Activated T-cell treated with anti-CD3 and anti-CD28 coated beads, Interleukin-2, amount 50 U/mL, for 24 hours (primary cell): ENCODE results near the gene TEX2.
A peak's percentile ranks its signal among the peaks of the same experiment; 100 is the strongest.

Experiments
- DNase-seq: peaks from one replicate; pipeline ENCODE4 v3.0.0-alpha.2; 2020
- H3K27ac Mint-ChIP-seq: 2 replicates; pipeline ENCODE4 v1.8.0; 2020; ENCODE audit warnings: mild to moderate bottlenecking, mixed read lengths
- H3K27me3 Mint-ChIP-seq: 2 replicates; pipeline ENCODE4 v1.8.0; 2020; ENCODE audit warnings: mixed read lengths
- H3K36me3 Mint-ChIP-seq: 2 replicates; pipeline ENCODE4 v1.8.0; 2020; ENCODE audit warnings: low read depth, mixed read lengths
- H3K4me1 Mint-ChIP-seq: 2 replicates; pipeline ENCODE4 v1.8.0; 2020; ENCODE audit warnings: low read depth, mixed read lengths
- H3K4me3 Mint-ChIP-seq: 2 replicates; pipeline ENCODE4 v1.8.0; 2020; ENCODE audit warnings: mild to moderate bottlenecking, moderate library complexity, mixed read lengths
- H3K9me3 Mint-ChIP-seq: 2 replicates; pipeline ENCODE4 v1.8.0; 2020; ENCODE audit warnings: mixed read lengths

TEX2 gene

GRCh38 chr17:64278614-64279013 is 15.6 kb upstream of the TEX2 start:
- no peak overlapping the region for H3K27ac Mint-ChIP-seq
- H3K4me1 Mint-ChIP-seq, result no peaks in the 10 kb centered on the region
- H3K36me3 Mint-ChIP-seq, result no peaks in the 10 kb centered on the region
- no peaks in the 10 kb centered on the region for H3K9me3 Mint-ChIP-seq
- DNase-seq, result no peak
- H3K4me3 Mint-ChIP-seq, result no peak overlapping the region
- no peaks in the 10 kb centered on the region for H3K27me3 Mint-ChIP-seq

- H3K9me3 Mint-ChIP-seq, result no peaks in the 10 kb centered on the region
- H3K36me3 Mint-ChIP-seq, result no peaks in the 10 kb centered on the region
- no peaks in the 10 kb centered on the region for H3K27me3 Mint-ChIP-seq
- H3K4me1 Mint-ChIP-seq, result peaks cover 2% of the 10 kb centered on the region
- DNase-seq, result no peak
- no peak overlapping the region for H3K27ac Mint-ChIP-seq
- no peak overlapping the region for H3K4me3 Mint-ChIP-seq
These were observed 14.9 kb upstream of the TEX2 start for GRCh38 chr17:64277831-64278562.

GRCh38 chr17:64276961-64277505 is 14.0 kb upstream of the TEX2 start:
- Mint-ChIP-seq H3K9me3 (no peaks in the 10 kb centered on the region), H3K4me3 (no peak overlapping the region), H3K4me1 (peaks cover 3% of the 10 kb centered on the region), H3K27ac (no peak overlapping the region), H3K27me3 (no peaks in the 10 kb centered on the region), H3K36me3 (no peaks in the 10 kb centered on the region)
- no peak for DNase-seq

- peaks cover 16% of the 10 kb centered on the region for H3K4me1 Mint-ChIP-seq
- H3K36me3 Mint-ChIP-seq, result no peaks in the 10 kb centered on the region
- DNase-seq, result no peak
- no peaks in the 10 kb centered on the region for H3K9me3 Mint-ChIP-seq
- H3K27me3 Mint-ChIP-seq, result no peaks in the 10 kb centered on the region
- no peak overlapping the region for H3K4me3 Mint-ChIP-seq
- no peak overlapping the region for H3K27ac Mint-ChIP-seq
These were observed 12.0 kb upstream of the TEX2 start for GRCh38 chr17:64275016-64275415.

GRCh38 chr17:64273006-64273405 is 9.9 kb upstream of the TEX2 start:
- Mint-ChIP-seq H3K27ac (no peak overlapping the region), H3K27me3 (peaks cover 3% of the 10 kb centered on the region), H3K4me1 (peaks cover 20% of the 10 kb centered on the region), H3K36me3 (no peaks in the 10 kb centered on the region), H3K9me3 (no peaks in the 10 kb centered on the region), H3K4me3 (no peak overlapping the region)
- DNase-seq, result no peak

- Mint-ChIP-seq H3K4me1 (peaks cover 20% of the 10 kb centered on the region), H3K4me3 (peak overlapping the region; percentile 13), H3K27me3 (peaks cover 4% of the 10 kb centered on the region), H3K36me3 (no peaks in the 10 kb centered on the region), H3K27ac (peak overlapping the region; percentile 63), H3K9me3 (no peaks in the 10 kb centered on the region)
- no peak for DNase-seq
These were observed 7.8 kb upstream of the TEX2 start for GRCh38 chr17:64270885-64271284.

- H3K4me3 Mint-ChIP-seq, result no peak overlapping the region
- no peak for DNase-seq
- no peaks in the 10 kb centered on the region for H3K9me3 Mint-ChIP-seq
- H3K4me1 Mint-ChIP-seq, result peaks cover 20% of the 10 kb centered on the region
- no peak overlapping the region for H3K27ac Mint-ChIP-seq
- H3K36me3 Mint-ChIP-seq, result no peaks in the 10 kb centered on the region
- H3K27me3 Mint-ChIP-seq, result peaks cover 4% of the 10 kb centered on the region
These were observed 6.9 kb upstream of the TEX2 start for GRCh38 chr17:64269687-64270649.

- Mint-ChIP-seq H3K9me3 (no peaks in the 10 kb centered on the region), H3K27ac (no peak overlapping the region), H3K27me3 (peaks cover 4% of the 10 kb centered on the region), H3K4me3 (no peak overlapping the region), H3K4me1 (peaks cover 39% of the 10 kb centered on the region), H3K36me3 (peaks cover 4% of the 10 kb centered on the region)
- DNase-seq, result no peak
These were observed 1.8 kb upstream of the TEX2 start for GRCh38 chr17:64264891-64265290.

GRCh38 chr17:64262198-64262999 is 661 bp downstream of the TEX2 start:
- peak overlapping the region; percentile 93 for H3K27ac Mint-ChIP-seq
- no peaks in the 10 kb centered on the region for H3K27me3 Mint-ChIP-seq
- peaks cover 4% of the 10 kb centered on the region for H3K36me3 Mint-ChIP-seq
- peaks cover 45% of the 10 kb centered on the region for H3K4me1 Mint-ChIP-seq
- peak overlapping the region; percentile 90 for H3K4me3 Mint-ChIP-seq
- no peaks in the 10 kb centered on the region for H3K9me3 Mint-ChIP-seq
- peak; percentile 77 for DNase-seq

GRCh38 chr17:64261417-64262145 is 1.5 kb downstream of the TEX2 start:
- DNase-seq, result no peak
- Mint-ChIP-seq H3K27me3 (no peaks in the 10 kb centered on the region), H3K36me3 (peaks cover 4% of the 10 kb centered on the region), H3K4me1 (peaks cover 48% of the 10 kb centered on the region), H3K27ac (peak overlapping the region; percentile 93), H3K9me3 (no peaks in the 10 kb centered on the region), H3K4me3 (peak overlapping the region; percentile 90)

- H3K4me3 Mint-ChIP-seq, result peak overlapping the region; percentile 37
- DNase-seq, result no peak
- H3K4me1 Mint-ChIP-seq, result peaks cover 50% of the 10 kb centered on the region
These were observed 2.2 kb downstream of the TEX2 start for GRCh38 chr17:64260886-64261285.

GRCh38 chr17:64259922-64260321 is 3.1 kb downstream of the TEX2 start:
- H3K36me3 Mint-ChIP-seq, result peaks cover 6% of the 10 kb centered on the region
- peaks cover 50% of the 10 kb centered on the region for H3K4me1 Mint-ChIP-seq
- no peak for DNase-seq
- H3K27ac Mint-ChIP-seq, result no peak overlapping the region
- no peak overlapping the region for H3K4me3 Mint-ChIP-seq
- no peaks in the 10 kb centered on the region for H3K9me3 Mint-ChIP-seq
- H3K27me3 Mint-ChIP-seq, result no peaks in the 10 kb centered on the region

More at GRCh38 chr17:64260886-64261285, 2.2 kb downstream of the TEX2 start:
- Mint-ChIP-seq H3K27me3 (no peaks in the 10 kb centered on the region), H3K27ac (no peak overlapping the region), H3K36me3 (peaks cover 4% of the 10 kb centered on the region), H3K9me3 (no peaks in the 10 kb centered on the region)

GRCh38 chr17:64259426-64259825 is 3.6 kb downstream of the TEX2 start:
- DNase-seq, result no peak
- Mint-ChIP-seq H3K36me3 (peaks cover 6% of the 10 kb centered on the region), H3K4me3 (no peak overlapping the region), H3K27ac (no peak overlapping the region), H3K27me3 (no peaks in the 10 kb centered on the region), H3K9me3 (no peaks in the 10 kb centered on the region), H3K4me1 (peaks cover 50% of the 10 kb centered on the region)
